Measurements from ENCODE around the gene CHST10. TPM values are rescaled to one million over a fixed set of nuclear protein-coding genes. Genes with fewer than 3 reads are reported as not detected.
A peak's percentile ranks its signal among the peaks of the same experiment; 100 is the strongest.

CHST10 gene
- total RNA-seq, 4 donors from 2014 or later = 10.8 to 17.0 (median 13.5) TPM

DNA sequence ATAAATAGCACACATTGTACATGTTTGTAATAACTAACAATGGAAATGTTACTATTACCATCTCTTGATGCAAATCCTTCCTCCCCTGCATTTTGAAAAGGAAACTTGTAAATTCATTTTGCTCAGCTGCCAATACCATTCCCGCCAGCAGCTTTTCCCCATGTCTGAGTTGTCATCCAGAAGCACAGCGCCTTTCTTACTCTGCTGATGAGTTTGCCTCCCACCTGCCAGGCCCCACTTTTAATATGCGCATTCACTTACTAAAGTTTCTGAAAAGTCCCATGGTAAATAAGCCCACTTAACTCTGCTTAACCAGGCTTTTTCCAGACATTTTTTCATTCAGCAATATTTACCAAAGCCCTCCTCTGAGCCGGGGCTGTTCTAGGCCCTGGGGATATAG, 3.9 kb downstream of the CHST10 start:
- Histone ChIP-seq H3K9me3 (no peaks in the 10 kb centered on the region), H3K4me1 (peaks cover 20 to 33% (median 26%) of the 10 kb centered on the region in 4 donors), H3K27me3 (no peaks in the 10 kb centered on the region), H3K4me3 (no peak overlapping the region), H3K36me3 (peaks cover 0 to 25% (median 5%) of the 10 kb centered on the region in 4 donors), H3K27ac (replicated peaks in 1 of 4) (no peak overlapping the region)
- WGBS = 95% methylated on average over 4 of the region's 4 CpGs
- intact Hi-C loops (cut with DNase I) = no loop called here
- DNase-seq (ENCODE audit: extremely low spot score) = peak; percentile 31
- TF ChIP-seq, protein P1, sequence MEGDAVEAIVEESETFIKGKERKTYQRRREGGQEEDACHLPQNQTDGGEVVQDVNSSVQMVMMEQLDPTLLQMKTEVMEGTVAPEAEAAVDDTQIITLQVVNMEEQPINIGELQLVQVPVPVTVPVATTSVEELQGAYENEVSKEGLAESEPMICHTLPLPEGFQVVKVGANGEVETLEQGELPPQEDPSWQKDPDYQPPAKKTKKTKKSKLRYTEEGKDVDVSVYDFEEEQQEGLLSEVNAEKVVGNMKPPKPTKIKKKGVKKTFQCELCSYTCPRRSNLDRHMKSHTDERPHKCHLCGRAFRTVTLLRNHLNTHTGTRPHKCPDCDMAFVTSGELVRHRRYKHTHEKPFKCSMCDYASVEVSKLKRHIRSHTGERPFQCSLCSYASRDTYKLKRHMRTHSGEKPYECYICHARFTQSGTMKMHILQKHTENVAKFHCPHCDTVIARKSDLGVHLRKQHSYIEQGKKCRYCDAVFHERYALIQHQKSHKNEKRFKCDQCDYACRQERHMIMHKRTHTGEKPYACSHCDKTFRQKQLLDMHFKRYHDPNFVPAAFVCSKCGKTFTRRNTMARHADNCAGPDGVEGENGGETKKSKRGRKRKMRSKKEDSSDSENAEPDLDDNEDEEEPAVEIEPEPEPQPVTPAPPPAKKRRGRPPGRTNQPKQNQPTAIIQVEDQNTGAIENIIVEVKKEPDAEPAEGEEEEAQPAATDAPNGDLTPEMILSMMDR (IDR thresholded peaks at IDR 0.05) = no peak
- TF ChIP-seq POLR2A (IDR thresholded peaks at IDR 0.05; ENCODE audit: low read depth) (no peak), EP300 (IDR thresholded peaks at IDR 0.05) (no peak), POLR2AphosphoS5 (IDR thresholded peaks at IDR 0.05) (no peak)

DNA sequence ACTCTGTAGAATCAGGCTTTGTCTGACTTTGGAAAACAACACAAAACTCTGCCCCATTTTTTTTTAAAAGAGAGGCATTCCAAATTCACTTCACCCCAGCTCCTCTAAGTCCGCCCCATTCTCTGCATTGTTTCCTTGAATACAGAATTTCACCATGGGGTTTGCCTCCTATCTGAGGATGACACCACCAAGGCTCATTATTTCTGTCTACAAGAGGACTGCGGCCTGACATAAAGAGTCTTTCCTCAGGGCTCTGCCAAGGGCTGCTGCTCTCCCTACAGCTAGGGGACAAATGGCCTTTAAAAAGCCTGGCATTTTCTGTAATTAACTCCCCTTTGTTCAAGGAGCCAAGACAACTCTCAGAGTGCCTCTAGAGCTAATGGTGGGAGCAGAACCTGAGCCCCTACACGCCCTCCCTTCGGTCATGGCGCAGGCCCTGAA, 4.6 kb downstream of the CHST10 start:
- Histone ChIP-seq H3K4me3 (no peak overlapping the region), H3K27me3 (no peaks in the 10 kb centered on the region), H3K9me3 (no peaks in the 10 kb centered on the region), H3K4me1 (peaks cover 18 to 33% (median 26%) of the 10 kb centered on the region in 4 donors), H3K27ac (replicated peaks in 1 of 4) (no peak overlapping the region), H3K36me3 (peaks cover 0 to 25% (median 5%) of the 10 kb centered on the region in 4 donors)
- intact Hi-C loops (cut with DNase I) = no loop called here
- DNase-seq (ENCODE audit: extremely low spot score) = peak; percentile 62
- TF ChIP-seq EP300 (IDR thresholded peaks at IDR 0.05) (no peak), POLR2A (IDR thresholded peaks at IDR 0.05; ENCODE audit: low read depth) (no peak), POLR2AphosphoS5 (IDR thresholded peaks at IDR 0.05) (no peak)
- TF ChIP-seq, protein P1 (IDR thresholded peaks at IDR 0.05) = no peak
- 97% methylated on average over 5 of the region's 5 CpGs for WGBS

DNA sequence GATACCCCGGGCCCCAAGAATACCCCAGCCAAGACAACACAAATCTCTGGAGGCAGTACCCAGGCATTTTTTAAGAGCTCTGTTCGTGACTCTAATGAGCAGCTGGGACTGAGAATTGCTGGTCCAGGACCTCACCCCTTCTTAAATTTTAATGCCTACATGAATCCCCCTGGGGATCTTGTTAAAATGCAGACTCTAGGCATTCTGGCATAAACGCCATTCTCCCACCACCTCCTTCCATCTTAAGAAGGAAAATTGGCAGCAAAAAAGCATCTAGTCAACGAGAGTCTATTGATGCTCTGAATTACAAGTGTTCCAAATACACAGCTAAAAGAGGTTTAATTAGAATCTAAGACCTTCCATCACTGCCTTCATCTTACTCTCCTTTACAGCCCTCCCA, 5.0 kb downstream of the CHST10 start:
- DNase-seq (ENCODE audit: extremely low spot score) = no peak
- H3K9me3 ChIP-seq = no peaks in the 10 kb centered on the region
- H3K36me3 ChIP-seq = peaks cover 0 to 27% (median 5%) of the 10 kb centered on the region in 4 donors
- H3K27ac ChIP-seq (replicated peaks in 1 of 4) = no peak overlapping the region
- H3K4me3 ChIP-seq = no peak overlapping the region
- 94% methylated on average over 4 of the region's 4 CpGs for WGBS
- H3K27me3 ChIP-seq = no peaks in the 10 kb centered on the region
- H3K4me1 ChIP-seq = peaks cover 15 to 33% (median 27%) of the 10 kb centered on the region in 4 donors
- TF ChIP-seq EP300 (IDR thresholded peaks at IDR 0.05) (no peak), POLR2A (IDR thresholded peaks at IDR 0.05; ENCODE audit: low read depth) (no peak), POLR2AphosphoS5 (IDR thresholded peaks at IDR 0.05) (no peak)
- TF ChIP-seq, protein P1 (IDR thresholded peaks at IDR 0.05) = no peak
- intact Hi-C loops (cut with DNase I) = no loop called here

DNA sequence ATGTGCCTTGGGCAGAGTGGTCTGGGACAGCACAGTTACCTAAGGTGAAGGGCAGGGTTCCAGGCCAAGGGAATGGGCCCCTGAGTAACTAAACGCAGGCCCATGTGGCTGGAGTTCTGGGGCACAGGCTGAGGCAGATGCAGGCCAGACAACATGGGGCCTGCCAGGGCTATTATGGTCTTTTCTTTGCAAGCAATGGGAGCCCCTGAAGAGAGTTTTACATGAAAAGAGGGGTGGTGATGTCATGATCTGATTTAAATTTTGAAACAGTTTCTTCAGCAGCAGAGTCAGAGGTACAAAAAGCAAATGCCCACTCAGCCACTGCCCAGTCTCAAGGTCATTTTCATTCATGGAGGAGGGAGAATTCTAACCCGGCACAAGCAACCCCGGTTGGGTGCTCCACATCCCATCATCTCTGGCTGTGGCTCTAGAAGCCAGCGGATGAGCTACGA, 5.6 kb downstream of the CHST10 start:
- Histone ChIP-seq H3K4me1 (peaks cover 15 to 31% (median 28%) of the 10 kb centered on the region in 4 donors), H3K27ac (replicated peaks in 1 of 4) (no peak overlapping the region), H3K36me3 (peaks cover 0 to 33% (median 10%) of the 10 kb centered on the region in 4 donors), H3K27me3 (no peaks in the 10 kb centered on the region), H3K4me3 (no peak overlapping the region), H3K9me3 (no peaks in the 10 kb centered on the region)
- 90% methylated on average over 4 of the region's 5 CpGs for WGBS
- intact Hi-C loops (cut with DNase I) = no loop called here
- no peak for DNase-seq (ENCODE audit: extremely low spot score)
- TF ChIP-seq POLR2A (IDR thresholded peaks at IDR 0.05; ENCODE audit: low read depth) (no peak), POLR2AphosphoS5 (IDR thresholded peaks at IDR 0.05) (no peak), EP300 (IDR thresholded peaks at IDR 0.05) (no peak)
- TF ChIP-seq, protein P1 (IDR thresholded peaks at IDR 0.05) = no peak

All from esophagus muscularis mucosa (tissue), 4 donors.